AG04449 (cell line): ENCODE data around the gene CIB4.

Experiments
- CTCF ChIA-PET: fragments of 350-600 bp; formaldehyde crosslinking; extraction: SDS; loops from one replicate; lab custom pipeline; 2021; ENCODE audit warnings: antibody characterized with exemption; lab: Yijun Ruan, JAX
- POLR2A ChIA-PET: fragments of 400-600, 350-600 bp; formaldehyde crosslinking; extraction: SDS; loops from one replicate; lab custom pipeline; 2020; ENCODE audit warnings: antibody characterized with exemption, inconsistent platforms; lab: Yijun Ruan, JAX
- DNase-seq: peaks from one replicate; pipeline ENCODE4 v3.0.0-alpha.2; 2010; ENCODE audit warnings: low read depth, low spot score
- H3K4me3 ChIP-seq: 2 replicates; pipeline ENCODE4 v1.5.1; 2011; ENCODE audit warnings: low read depth, mild to moderate bottlenecking, control low read depth, low read length
- TF ChIP-seq, protein P1 (sequence below): IDR thresholded peaks from one replicate; pipeline ENCODE4 v1.5.1; 2011; ENCODE audit warnings: mild to moderate bottlenecking, moderate library complexity, low read length, control low read depth, inconsistent platforms; ENCODE audit not compliant: insufficient read depth; ENCODE audit errors: missing control alignments

The CIB4 gene

DNA sequence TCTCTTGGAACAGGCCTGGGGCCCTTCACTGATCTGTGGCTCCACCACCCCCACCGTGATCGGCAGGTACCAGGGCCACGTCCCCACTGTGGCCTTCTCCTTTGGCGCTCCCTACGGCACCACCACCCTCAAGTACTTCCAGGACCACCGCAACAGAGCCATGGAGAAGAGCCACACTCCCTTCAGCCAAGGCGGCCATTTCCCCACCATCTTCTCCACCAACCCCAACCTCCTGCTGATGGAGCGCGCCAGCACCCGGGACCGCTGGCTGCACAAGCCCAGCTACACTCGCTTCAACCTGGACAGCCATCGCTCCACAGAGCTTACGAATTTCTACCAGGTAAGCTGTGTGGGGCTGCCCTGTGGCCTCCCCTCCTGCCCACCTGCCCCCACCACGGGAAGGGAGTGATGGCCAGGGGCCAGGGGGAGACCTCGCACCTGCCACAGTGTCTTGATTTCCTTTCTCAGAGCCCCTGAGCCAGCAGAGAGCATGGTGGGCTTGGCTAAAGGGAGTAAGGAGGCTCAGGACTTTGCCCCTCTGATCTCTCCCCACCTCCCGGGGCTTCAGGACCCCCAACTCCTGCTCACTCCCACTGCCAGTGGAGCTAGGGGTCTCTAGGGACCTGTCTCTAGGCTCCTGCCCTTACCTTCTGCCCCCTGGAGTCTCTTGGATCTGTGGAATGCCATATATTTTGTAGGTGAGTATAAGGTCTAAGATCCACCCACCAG is 65.2 kb downstream of the CIB4 start:
- DNase-seq = no peak
- POLR2A ChIA-PET = interaction anchor here (0.6 kb wide), 1 partner anchor 377 kb away, joined by 4 read pairs; no protein-coding TSS in a partner anchor
- CTCF ChIA-PET = interaction anchor here (0.7 to 7.3 kb wide), 10 partner anchors 8 to 245 kb away, joined by 3 to 111 read pairs (median 13); a partner anchor contains a TSS
- TF ChIP-seq, protein P1, sequence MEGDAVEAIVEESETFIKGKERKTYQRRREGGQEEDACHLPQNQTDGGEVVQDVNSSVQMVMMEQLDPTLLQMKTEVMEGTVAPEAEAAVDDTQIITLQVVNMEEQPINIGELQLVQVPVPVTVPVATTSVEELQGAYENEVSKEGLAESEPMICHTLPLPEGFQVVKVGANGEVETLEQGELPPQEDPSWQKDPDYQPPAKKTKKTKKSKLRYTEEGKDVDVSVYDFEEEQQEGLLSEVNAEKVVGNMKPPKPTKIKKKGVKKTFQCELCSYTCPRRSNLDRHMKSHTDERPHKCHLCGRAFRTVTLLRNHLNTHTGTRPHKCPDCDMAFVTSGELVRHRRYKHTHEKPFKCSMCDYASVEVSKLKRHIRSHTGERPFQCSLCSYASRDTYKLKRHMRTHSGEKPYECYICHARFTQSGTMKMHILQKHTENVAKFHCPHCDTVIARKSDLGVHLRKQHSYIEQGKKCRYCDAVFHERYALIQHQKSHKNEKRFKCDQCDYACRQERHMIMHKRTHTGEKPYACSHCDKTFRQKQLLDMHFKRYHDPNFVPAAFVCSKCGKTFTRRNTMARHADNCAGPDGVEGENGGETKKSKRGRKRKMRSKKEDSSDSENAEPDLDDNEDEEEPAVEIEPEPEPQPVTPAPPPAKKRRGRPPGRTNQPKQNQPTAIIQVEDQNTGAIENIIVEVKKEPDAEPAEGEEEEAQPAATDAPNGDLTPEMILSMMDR = no peak
- no peak overlapping the region for H3K4me3 ChIP-seq

DNA sequence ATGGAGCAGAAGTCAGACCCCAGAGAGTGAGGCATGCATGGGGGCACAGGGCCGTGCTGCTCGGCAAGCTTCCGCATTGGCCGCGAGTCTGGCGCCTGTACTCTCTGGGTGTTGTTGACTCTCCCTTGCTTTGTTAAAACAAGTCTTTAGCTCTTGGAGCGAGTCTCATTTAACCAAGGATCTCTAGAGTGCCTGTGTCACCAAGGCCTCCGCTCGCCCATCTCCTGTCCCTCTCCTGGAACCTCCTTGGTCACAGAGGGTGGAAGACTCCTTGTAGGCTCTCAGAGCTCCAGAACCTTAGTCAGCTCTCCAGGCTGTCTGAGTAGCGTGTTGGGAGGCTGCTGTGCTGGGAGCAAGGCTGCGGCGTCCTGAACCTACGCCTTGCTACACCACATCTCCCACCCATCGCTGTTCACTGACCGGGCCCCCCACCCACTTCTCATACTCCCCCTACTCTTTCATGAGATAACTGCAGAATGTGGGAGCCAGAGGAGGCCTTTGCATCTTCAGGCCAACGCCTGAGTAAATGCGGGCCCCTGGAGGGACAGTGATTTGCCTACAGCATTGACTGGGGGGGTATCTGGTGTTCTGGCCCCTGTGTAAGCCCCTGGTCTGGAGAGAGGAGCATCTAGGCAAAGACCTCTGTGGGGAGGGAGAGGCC is 66.1 kb downstream of the CIB4 start:
- no peak for DNase-seq
- no peak overlapping the region for H3K4me3 ChIP-seq
- POLR2A ChIA-PET = no interaction called here
- TF ChIP-seq, protein P1 = no peak
- CTCF ChIA-PET = interaction anchor here (0.8 kb wide), 1 partner anchor 72 kb away, joined by 5 read pairs; no protein-coding TSS in a partner anchor

DNA sequence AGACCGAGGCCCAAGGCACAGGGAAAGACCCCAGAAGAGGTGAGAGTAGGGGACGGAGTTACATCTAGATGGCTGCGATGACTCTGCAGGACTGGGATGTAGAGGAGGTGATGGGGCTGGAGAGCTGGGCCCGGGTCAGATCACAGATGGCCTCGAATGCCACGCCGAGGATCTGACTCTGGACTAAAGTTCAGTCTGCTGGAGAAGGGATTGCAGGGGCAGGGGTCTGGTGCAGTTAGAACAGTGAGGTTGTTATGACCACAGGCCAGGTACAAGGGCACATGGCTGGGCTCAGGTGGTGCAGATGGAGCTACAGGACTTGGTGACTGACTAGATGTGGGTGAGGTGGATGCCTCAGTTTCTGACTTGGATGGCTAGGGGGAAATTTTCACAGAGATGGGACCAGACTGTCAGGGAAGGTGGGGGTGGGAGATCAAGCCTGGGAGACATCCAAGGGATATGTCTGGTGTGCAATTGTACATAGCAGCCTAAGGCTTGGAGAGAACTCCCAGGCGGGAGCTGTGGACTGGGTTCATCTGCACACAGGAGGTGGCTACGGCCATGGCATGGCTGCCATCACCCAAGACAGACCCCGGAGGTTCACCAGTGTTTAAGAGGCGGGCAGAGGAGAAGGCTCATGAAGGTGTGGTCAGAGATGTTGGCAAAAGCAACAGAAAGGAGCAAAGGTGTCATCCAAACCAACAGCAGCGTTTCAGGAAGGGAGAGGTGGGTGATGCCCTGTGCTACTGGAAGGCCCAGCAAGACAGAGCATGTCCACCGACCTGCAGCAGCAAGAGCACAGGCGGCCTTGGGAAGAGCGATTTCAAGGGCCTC is 66.9 kb downstream of the CIB4 start:
- ChIA-PET POLR2A (no interaction called here), CTCF (interaction anchor here (0.8 kb wide), 1 partner anchor 72 kb away, joined by 5 read pairs; no protein-coding TSS in a partner anchor)
- H3K4me3 ChIP-seq = no peak overlapping the region
- TF ChIP-seq, protein P1 = no peak
- DNase-seq = no peak

DNA sequence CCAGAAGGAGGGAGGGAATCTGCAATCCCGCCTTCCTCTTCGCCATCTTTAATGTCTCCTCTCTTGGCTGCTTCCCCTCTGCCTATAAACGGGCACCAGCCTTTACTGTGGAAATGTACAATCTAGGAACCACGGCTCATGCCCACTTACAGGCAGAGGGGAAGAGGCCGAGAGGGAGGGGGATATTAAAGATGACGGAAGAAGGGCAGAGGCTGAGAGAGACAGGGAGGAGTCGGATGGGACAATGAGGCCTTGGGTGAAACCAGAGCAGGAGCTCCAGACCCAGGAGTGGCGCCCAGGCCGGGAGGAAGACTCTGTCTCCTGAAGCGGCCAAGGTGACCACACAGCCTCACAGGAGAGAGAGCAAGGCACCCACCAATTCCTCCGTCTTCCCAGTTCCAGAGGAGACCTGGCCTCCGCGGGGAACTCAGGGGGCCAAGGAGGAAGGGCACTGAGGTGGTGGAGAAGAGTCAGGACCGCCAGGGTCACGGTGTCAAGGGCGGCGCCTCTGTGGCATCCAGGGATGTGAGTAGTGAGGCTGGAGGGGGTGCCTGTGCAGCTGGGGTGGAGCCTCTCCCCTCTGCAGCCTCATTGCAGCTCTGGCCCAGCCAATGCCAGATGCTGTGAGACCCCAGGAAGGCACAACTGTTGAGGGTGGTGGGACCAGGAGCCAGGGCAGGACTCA is 67.8 kb downstream of the CIB4 start:
- DNase-seq = no peak
- ChIA-PET POLR2A (no interaction called here), CTCF (no interaction called here)

DNA sequence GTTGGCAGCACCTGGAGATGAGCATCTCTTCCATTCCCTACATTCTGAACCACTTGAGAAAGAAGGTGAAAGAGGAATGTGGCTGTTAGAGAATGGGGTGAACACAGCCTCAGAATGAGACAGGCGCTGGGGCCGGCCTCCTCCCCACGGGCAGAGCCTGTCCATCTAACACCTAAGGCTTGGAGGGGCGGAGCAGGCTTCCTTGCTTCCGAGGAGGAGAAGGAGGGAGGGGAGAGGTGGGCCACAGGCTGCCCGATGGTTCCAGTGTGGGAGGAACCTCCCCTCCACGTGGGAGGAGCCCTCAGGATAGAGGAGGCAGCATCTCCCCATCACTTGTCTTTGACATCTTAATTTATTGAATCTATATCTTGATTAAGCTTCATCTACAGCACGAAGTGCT is 68.6 kb downstream of the CIB4 start:
- H3K4me3 ChIP-seq = no peak overlapping the region
- POLR2A ChIA-PET = no interaction called here
- TF ChIP-seq, protein P1 = no peak
- no peak for DNase-seq
- CTCF ChIA-PET = interaction anchor here (0.8 kb wide), 1 partner anchor 51 kb away, joined by 4 read pairs; no protein-coding TSS in a partner anchor

More for the DNA sequence above, 67.8 kb downstream of the CIB4 start:
- TF ChIP-seq, protein P1 = no peak
- no peak overlapping the region for H3K4me3 ChIP-seq
